Thyroid gland (tissue), 4 donors: ENCODE data around the gene E4F1. TPM values are rescaled to one million over a fixed set of nuclear protein-coding genes. Genes with fewer than 3 reads are reported as not detected.
A peak's percentile ranks its signal among the peaks of the same experiment; 100 is the strongest.

Experiments
- DNase-seq, 2 donors: peaks; one replicate each; pipeline ENCODE4 v3.0.0-alpha.2; 2019
- H3K27ac ChIP-seq, 3 donors: fragments of 200-600 bp; sonication (generic); 1 replicate in 2 of 3; 2 replicates in 1 of 3; pipeline ENCODE4 v1.5.1; 2016 to 2019; ENCODE audit warnings: mild to moderate bottlenecking in 1 of 3, moderate library complexity in 1 of 3
- H3K27me3 ChIP-seq: fragments of 200-600 bp; sonication (generic); one replicate; pipeline ENCODE4 v1.5.1; 2019
- H3K36me3 ChIP-seq, 2 donors: fragments of 200-600 bp; sonication (generic); one replicate each; pipeline ENCODE4 v1.5.1; 2016 to 2019
- H3K4me1 ChIP-seq, 2 donors: fragments of 200-600 bp; sonication (generic); one replicate each; pipeline ENCODE4 v1.5.1; 2017 to 2019
- H3K4me3 ChIP-seq, 3 donors: fragments of 200-600 bp; sonication (generic); replicated peaks in 1 of 3; 1 replicate in 2 of 3; 2 replicates in 1 of 3; pipeline ENCODE4 v1.5.1; 2016; ENCODE audit warnings: mild to moderate bottlenecking in 1 of 3
- H3K9me3 ChIP-seq: fragments of 200-600 bp; sonication (generic); one replicate; pipeline ENCODE4 v1.5.1; 2017
- POLR2A ChIP-seq, 2 donors: fragments of 450-650 bp; IDR thresholded peaks; one replicate each; pipeline ENCODE4 v1.6.1; 2017; ENCODE audit warnings: antibody characterized with exemption in 2 of 2, mild to moderate bottlenecking in 2 of 2, moderate library complexity in 1 of 2
- WGBS, 2 donors: methylation state at CpG; one replicate each; pipeline ENCODE4 v1.1.5; 2017; 5-methylcytosine and 5-hydroxymethylcytosine counted together
- intact Hi-C: fragments of 100-400 bp; cut with DNase I; formaldehyde crosslinking; loops from one replicate; pipeline ENCODE4 v1.15.1; 2023
- total RNA-seq, 4 donors: library from RNA; depleted of rRNA; stranded (reverse); fragments of >200 nt; gene quantifications; one replicate each; pipeline ENCODE4 v1.2.3, GENCODE V29; 2016
- TF ChIP-seq, protein P1 (sequence below), 6 experiments: fragments of 200-600 bp in 3 of 6; fragments of 450-650 bp in 3 of 6; sonication (generic) in 3 of 6; IDR thresholded peaks; one replicate each; pipeline ENCODE4 v1.5.1; 2016 to 2019; ENCODE audit warnings: antibody characterized with exemption in 6 of 6, mild to moderate bottlenecking in 2 of 6, inconsistent platforms in 1 of 6, moderate library complexity in 1 of 6

Gene E4F1
- total RNA-seq, 4 donors from 2014 or later = 35.3 to 55.7 (median 41.3) TPM

DNA sequence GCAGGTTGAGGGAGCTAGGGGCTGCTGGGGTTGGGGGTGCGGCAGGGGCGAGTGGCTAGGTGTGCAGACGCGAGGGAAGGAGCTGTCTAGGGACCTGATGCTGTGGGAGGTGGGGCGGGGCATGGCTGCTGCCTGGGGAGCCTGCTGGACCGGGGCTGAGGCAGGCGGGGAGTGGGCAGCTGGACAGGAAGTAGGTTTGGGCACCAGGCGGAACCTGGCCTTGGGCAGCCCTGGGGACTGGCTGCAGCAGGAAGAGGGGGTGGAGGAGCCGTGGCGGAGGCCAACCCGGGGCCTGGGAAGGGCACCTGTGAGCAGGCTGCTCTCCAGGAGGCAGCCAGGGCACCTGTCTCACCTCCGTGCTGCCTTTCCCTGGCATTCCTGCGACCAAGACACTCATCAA, 7.0 kb downstream of the E4F1 start:
- Histone ChIP-seq H3K27ac (peak overlapping the region; percentile 91 to 100 (median 98)), H3K4me1 (peaks cover 40 to 46% of the 10 kb centered on the region in 2 donors), H3K27me3 (no peaks in the 10 kb centered on the region), H3K4me3 (no peak overlapping the region), H3K36me3 (peaks cover 49 to 56% of the 10 kb centered on the region in 2 donors), H3K9me3 (no peaks in the 10 kb centered on the region)
- WGBS, 2 donors = 53 to 61% methylated on average over 5 to 10 of the region's 13 CpGs
- peak in 1 of 2 donors; percentile 34 for TF ChIP-seq POLR2A (IDR thresholded peaks at IDR 0.05)
- TF ChIP-seq, protein P1, sequence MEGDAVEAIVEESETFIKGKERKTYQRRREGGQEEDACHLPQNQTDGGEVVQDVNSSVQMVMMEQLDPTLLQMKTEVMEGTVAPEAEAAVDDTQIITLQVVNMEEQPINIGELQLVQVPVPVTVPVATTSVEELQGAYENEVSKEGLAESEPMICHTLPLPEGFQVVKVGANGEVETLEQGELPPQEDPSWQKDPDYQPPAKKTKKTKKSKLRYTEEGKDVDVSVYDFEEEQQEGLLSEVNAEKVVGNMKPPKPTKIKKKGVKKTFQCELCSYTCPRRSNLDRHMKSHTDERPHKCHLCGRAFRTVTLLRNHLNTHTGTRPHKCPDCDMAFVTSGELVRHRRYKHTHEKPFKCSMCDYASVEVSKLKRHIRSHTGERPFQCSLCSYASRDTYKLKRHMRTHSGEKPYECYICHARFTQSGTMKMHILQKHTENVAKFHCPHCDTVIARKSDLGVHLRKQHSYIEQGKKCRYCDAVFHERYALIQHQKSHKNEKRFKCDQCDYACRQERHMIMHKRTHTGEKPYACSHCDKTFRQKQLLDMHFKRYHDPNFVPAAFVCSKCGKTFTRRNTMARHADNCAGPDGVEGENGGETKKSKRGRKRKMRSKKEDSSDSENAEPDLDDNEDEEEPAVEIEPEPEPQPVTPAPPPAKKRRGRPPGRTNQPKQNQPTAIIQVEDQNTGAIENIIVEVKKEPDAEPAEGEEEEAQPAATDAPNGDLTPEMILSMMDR (IDR thresholded peaks at IDR 0.05) = no peak
- peak; percentile 97 to 98 for DNase-seq
- intact Hi-C loops = no loop called here

DNA sequence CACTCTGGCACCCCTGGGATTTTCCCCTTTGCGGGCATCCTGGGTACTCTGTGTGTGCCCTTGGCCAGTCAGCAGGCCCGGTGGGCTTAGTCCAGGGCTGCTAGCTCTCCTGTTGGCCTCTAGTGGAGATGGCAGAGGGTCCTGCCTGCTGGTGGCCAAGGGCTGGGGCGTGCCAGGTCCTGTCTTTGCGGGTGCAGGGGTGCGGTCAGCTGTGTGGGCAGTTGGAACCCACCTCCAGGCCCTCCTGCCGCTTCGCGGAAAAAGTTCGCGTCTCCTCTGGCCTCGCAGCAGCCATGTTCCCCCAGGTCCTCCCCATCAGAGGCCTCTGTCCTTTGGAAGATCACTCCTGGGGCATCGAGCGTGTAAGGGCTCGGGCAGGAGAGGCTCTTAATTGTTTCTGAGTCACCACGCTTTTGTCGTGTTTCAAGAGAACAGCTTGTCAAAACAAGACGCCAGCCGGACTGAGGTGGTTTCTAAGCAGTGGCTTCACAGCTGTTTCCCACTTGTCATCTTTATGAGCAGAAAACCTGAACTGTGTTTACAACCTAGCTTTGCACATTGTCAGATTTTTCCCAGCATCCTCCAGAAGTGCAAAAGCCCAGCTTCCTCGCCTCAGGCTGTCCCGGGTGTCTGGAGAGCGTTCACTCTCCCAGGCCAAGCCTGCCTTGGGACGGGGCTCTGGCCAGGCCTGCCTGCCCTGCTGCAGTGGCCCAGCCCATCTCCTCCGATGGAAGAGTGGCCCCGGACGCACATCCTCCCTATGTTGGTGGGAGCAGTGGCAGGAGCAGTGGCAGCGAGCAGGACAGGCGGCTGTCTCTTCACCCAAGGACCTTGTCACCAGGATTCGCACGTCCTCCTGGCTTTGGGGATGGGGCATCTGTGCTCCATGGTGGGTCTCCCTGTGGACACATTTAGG, 7.9 kb downstream of the E4F1 start:
- TF ChIP-seq, protein P1 (IDR thresholded peaks at IDR 0.05) = no peak
- peak in 1 of 2 donors; percentile 20 for TF ChIP-seq POLR2A (IDR thresholded peaks at IDR 0.05)
- Histone ChIP-seq H3K27me3 (no peaks in the 10 kb centered on the region), H3K36me3 (peaks cover 54 to 59% of the 10 kb centered on the region in 2 donors), H3K27ac (peak overlapping the region; percentile 91 to 100 (median 98)), H3K4me3 (no peak overlapping the region), H3K4me1 (peaks cover 40 to 51% of the 10 kb centered on the region in 2 donors), H3K9me3 (no peaks in the 10 kb centered on the region)
- whole genome bisulfite sequencing, 2 donors = 47 to 57% methylated on average over 13 to 27 of the region's 29 CpGs
- intact Hi-C loops = no loop called here
- DNase-seq = peak; percentile 92 to 93

DNA sequence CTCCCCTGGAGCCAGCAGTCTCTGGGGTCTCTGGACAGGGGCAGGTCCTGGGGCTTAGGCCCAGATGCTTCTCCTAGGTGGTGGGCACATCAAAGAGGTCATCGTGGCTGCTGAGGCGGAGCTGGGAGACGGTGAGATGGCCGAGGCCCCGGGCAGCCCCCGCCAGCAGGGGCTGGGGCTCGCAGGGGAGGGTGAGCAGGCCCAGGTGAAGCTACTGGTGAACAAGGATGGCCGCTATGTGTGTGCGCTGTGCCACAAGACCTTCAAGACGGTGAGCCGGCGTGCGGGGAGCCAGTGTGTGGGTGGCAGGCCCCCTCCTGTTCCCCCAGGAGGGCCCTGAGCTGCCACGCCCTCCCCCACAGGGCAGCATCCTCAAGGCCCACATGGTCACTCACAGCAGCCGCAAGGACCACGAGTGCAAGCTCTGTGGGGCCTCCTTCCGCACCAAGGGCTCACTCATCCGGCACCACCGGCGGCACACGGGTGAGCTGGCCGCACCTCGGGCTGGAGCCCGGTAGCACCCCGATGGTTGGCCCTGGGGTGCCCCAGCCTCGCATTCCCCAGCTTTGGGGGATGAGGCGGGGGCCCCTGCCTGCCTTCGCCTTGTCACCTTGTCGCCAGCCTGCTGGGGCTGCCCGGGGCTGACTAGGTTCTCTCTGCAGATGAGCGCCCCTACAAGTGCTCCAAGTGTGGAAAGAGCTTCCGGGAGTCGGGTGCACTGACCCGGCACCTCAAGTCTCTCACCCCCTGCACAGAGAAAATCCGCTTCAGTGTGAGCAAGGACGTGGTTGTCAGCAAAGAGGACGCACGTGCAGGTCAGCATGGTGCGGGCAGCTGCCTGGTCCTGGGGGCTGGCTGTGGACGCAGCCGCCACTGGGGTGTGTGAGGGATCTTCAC, 9.0 kb downstream of the E4F1 start:
- Histone ChIP-seq H3K9me3 (no peaks in the 10 kb centered on the region), H3K36me3 (peaks cover 54 to 59% of the 10 kb centered on the region in 2 donors), H3K27ac (peak overlapping the region; percentile 91 to 98 (median 96)), H3K27me3 (no peaks in the 10 kb centered on the region), H3K4me3 (no peak overlapping the region), H3K4me1 (peaks cover 44 to 60% of the 10 kb centered on the region in 2 donors)
- DNase-seq = peak; percentile 85 to 86
- peak in 1 of 2 donors; percentile 10 for TF ChIP-seq POLR2A (IDR thresholded peaks at IDR 0.05)
- TF ChIP-seq, protein P1 (IDR thresholded peaks at IDR 0.05) = no peak
- intact Hi-C loops = no loop called here
- WGBS, 2 donors = 47 to 53% methylated on average over 13 to 20 of the region's 41 CpGs

DNA sequence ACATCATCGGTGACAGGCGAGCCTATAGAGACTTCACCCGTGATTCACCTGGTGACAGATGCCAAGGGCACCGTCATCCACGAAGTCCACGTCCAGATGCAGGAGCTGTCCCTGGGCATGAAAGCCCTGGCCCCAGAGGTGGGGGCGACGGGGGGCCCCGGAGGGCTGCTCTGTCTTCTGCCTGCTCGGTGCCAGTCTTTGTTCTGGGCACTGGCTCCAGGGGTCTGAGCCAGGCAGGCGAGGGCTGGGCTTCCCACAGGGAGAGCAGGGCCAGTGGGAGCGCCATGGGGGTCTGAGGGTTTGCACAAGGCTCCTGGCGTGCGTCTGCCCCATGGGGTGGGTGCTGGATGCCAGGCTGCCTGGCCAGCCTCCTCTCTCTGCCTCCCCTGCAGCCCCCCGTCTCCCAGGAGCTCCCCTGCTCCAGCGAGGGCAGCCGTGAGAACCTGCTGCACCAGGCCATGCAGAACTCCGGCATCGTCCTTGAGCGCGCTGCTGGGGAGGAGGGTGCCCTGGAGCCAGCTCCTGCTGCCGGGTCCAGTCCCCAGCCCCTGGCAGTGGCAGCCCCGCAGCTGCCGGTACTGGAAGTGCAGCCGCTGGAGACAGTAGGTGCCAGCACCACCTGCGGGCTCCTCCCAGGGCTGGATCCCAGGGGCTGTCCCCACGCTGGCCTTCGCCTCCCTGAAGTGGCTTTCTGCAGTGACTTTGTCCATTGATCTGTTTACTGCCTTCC, 9.8 kb downstream of the E4F1 start:
- intact Hi-C loops = no loop called here
- TF ChIP-seq, protein P1 (IDR thresholded peaks at IDR 0.05) = no peak
- no peak for TF ChIP-seq POLR2A (IDR thresholded peaks at IDR 0.05)
- no peaks in the 10 kb centered on the region for H3K9me3 ChIP-seq
- H3K36me3 ChIP-seq = peaks cover 52 to 59% of the 10 kb centered on the region in 2 donors
- peaks cover 44 to 60% of the 10 kb centered on the region in 2 donors for H3K4me1 ChIP-seq
- peak overlapping the region; percentile 48 to 98 (median 57) for H3K27ac ChIP-seq
- no peaks in the 10 kb centered on the region for H3K27me3 ChIP-seq
- DNase-seq = no peak
- 82% methylated on average over 13 of the region's 28 CpGs; no CpG with 5 or more reads in 1 of the 2 donors for WGBS, 2 donors
- no peak overlapping the region for H3K4me3 ChIP-seq
